Activated CD8-positive, alpha-beta memory T cell treated with anti-CD3 and anti-CD28 coated beads, Interleukin-2, amount 10 ng/mL, durations not matched to agents 7 days and 5 days (primary cell): ENCODE measurements around the gene MAP1LC3A. TPM values are rescaled to one million over a fixed set of nuclear protein-coding genes. Genes with fewer than 3 reads are reported as not detected.
A peak's percentile ranks its signal among the peaks of the same experiment; 100 is the strongest.

Experiments used
- ATAC-seq: fragments of 150-1000 bp; cut with Tn5 transposase; one replicate; pipeline ENCODE4 v1.10.0; 2021; ENCODE audit warnings: moderate library complexity
- CTCF ChIA-PET: fragments of 350-600 bp; sonication (Branson Sonifier 250); formaldehyde crosslinking; loops from one replicate; lab custom pipeline; 2021; ENCODE audit warnings: antibody characterized with exemption; lab: Charles Lee
- DNase-seq: peaks from one replicate; pipeline ENCODE4 v3.0.0-alpha.2; 2020
- H3K27ac Mint-ChIP-seq: one replicate; pipeline ENCODE4 v1.8.0; 2021; ENCODE audit warnings: mild to moderate bottlenecking, mixed read lengths
- H3K27me3 Mint-ChIP-seq: one replicate; pipeline ENCODE4 v1.8.0; 2021; ENCODE audit warnings: mixed read lengths
- H3K36me3 Mint-ChIP-seq: one replicate; pipeline ENCODE4 v1.8.0; 2021; ENCODE audit warnings: mild to moderate bottlenecking, mixed read lengths
- H3K4me1 Mint-ChIP-seq: one replicate; pipeline ENCODE4 v1.8.0; 2021; ENCODE audit warnings: mixed read lengths
- H3K4me3 Mint-ChIP-seq: one replicate; pipeline ENCODE4 v1.8.0; 2021; ENCODE audit warnings: mild to moderate bottlenecking, moderate library complexity, mixed read lengths
- H3K9me3 Mint-ChIP-seq: one replicate; pipeline ENCODE4 v1.8.0; 2022; ENCODE audit warnings: low read depth, mixed read lengths
- total RNA-seq, 2 experiments: library from RNA; stranded (reverse); gene quantifications; one replicate each; pipeline ENCODE4 v1.2.3, GENCODE V29; 2021

Gene MAP1LC3A
- total RNA-seq, 2 experiments from 2014 or later: 4.7 to 5.2 TPM

DNA sequence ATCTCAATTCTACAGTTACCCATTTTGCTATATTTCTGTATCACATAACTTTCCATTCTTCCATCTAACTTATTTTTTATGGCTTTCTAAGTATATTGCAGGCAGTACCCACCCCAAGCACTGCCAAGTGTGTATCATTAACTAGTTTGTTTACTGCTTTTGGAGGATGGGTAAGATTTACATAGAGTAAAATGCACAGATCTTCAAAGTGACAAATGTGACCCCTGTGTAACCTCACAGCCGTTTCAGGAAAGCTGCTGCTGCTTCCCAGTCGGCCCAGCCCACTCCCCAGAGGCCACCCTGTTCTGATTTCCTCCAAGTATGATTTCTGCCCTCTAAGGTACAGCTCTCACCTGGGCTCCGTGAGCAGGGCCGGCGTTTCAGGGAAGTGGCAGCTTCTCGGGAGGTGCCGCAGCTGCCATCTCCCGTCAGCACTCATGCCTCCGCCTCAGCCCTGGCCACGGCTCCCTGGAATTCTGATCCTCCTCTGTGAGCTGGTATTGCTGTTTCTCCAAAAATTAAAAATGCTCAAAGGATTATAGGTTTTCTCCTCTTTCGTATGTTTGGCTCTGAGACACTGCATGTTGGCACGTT, 15.0 kb upstream of the MAP1LC3A start:
- H3K36me3 Mint-ChIP-seq: peaks cover 9% of the 10 kb centered on the region
- H3K27me3 Mint-ChIP-seq: no peaks in the 10 kb centered on the region
- no peak overlapping the region for H3K4me3 Mint-ChIP-seq
- CTCF ChIA-PET: interaction anchor here (1.2 to 2.0 kb wide), 3 partner anchors 13 to 231 kb away, joined by 3 to 10 read pairs (median 4); no protein-coding TSS in a partner anchor
- no peak for DNase-seq
- H3K27ac Mint-ChIP-seq: no peak overlapping the region
- peaks cover 9% of the 10 kb centered on the region for H3K4me1 Mint-ChIP-seq
- no peak for ATAC-seq
- H3K9me3 Mint-ChIP-seq: no peaks in the 10 kb centered on the region

DNA sequence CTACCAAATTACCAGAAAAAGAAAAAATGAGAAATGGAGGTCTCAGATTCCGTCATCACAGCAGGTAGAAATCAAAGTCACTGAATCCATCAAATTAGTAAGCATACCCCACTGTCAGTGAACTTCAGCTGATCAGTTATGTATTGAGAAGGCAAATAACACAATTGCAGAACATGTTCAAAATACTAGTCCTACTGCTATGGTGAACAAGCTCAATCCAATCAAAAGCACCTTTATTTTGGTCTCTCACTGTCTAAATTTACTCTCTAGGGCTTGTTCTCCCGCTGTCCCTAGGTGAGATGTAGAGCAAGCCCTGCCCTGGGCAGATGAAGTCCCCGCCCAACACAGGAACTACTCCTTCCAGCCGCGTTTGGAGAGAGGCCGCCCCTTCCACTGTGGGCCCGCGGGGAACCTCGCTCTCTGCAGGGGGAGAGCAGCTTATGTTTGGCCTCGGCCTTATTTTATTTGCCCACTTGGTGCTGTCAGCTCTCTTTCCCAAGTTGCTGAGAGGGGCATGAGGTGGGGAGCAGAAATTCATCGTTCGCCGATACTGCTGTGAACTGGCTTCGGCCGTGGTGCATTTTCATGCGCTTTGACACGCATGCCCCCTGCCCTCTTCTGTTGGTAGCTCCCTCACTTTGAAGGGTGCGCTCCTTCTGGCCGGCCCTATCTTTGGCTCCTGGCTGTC, 14.3 kb upstream of the MAP1LC3A start:
- Mint-ChIP-seq H3K9me3 (no peaks in the 10 kb centered on the region), H3K27me3 (no peaks in the 10 kb centered on the region), H3K27ac (no peak overlapping the region), H3K4me1 (peaks cover 9% of the 10 kb centered on the region), H3K36me3 (peaks cover 9% of the 10 kb centered on the region), H3K4me3 (no peak overlapping the region)
- DNase-seq (no peak), ATAC-seq (no peak)
- CTCF ChIA-PET: interaction anchor here (1.2 to 2.0 kb wide), 3 partner anchors 159 to 231 kb away, joined by 3 to 10 read pairs (median 4); partner anchors contain the start of gene TP53INP2

DNA sequence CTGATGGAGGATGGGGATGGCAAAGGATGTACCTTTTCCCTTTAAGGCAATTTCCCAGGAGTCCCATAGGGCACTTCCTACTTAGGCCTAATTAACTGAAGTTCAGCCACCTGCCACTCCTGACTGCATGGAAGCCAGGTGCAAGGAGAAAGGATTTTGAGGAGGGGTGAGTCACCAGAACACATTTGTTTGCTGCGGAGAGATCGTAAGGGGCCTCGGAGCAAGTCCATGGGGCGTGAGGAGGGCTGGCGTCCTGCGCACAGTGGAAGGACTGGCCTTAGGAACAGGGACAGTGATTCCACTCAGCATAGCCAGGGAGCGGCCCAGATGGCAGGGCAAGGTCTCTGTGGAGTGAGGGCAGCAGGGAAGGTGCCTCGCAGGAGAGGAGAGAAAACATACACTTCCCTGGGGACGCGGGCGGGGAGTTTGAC, 11.8 kb upstream of the MAP1LC3A start:
- Mint-ChIP-seq H3K36me3 (no peaks in the 10 kb centered on the region), H3K4me3 (no peak overlapping the region), H3K27ac (no peak overlapping the region), H3K4me1 (no peaks in the 10 kb centered on the region), H3K9me3 (no peaks in the 10 kb centered on the region), H3K27me3 (no peaks in the 10 kb centered on the region)
- DNase-seq: no peak
- CTCF ChIA-PET: no interaction called here
- ATAC-seq: no peak

DNA sequence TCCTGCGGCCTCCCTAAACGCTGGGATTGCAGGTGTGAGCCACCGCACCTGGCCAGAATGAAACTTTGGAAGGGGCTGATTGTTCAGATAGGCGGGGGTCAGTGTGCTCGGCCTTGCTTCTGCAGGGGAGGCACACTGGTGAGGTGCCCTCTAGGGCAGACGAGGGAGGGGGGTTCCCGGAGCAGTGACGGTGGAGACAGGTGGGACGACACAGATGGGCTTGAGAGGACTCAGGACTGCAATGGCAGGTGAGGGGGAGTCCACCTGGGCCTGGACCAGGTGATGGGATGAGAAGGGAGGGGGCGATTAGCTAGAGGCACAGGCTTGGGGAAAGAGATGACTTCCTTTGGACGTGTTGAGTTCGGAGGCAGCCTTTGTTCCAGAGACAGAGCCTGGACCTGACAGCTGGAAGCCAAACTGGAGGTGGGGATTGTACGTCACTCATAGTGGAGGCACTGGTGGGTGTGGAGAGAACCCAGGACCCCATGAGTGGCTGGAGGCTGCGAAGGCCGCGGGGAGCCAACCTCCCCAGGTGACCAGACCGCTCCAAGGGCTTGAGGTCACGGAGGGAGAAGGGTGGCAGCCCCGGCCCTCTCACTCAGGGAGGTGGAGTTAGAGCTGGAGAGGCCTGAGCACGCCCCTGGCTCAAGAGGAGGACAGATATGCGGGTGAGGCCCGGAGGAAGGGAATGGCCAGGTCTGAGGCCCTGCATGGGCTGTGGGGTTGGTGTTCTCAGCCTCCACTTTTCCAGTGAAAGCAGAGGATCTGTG, 10.5 kb upstream of the MAP1LC3A start:
- no peaks in the 10 kb centered on the region for H3K36me3 Mint-ChIP-seq
- ATAC-seq (no peak), DNase-seq (no peak)
- no peaks in the 10 kb centered on the region for H3K27me3 Mint-ChIP-seq
- H3K27ac Mint-ChIP-seq: no peak overlapping the region
- H3K4me3 Mint-ChIP-seq: no peak overlapping the region
- CTCF ChIA-PET: no interaction called here
- no peaks in the 10 kb centered on the region for H3K4me1 Mint-ChIP-seq
- H3K9me3 Mint-ChIP-seq: no peaks in the 10 kb centered on the region

DNA sequence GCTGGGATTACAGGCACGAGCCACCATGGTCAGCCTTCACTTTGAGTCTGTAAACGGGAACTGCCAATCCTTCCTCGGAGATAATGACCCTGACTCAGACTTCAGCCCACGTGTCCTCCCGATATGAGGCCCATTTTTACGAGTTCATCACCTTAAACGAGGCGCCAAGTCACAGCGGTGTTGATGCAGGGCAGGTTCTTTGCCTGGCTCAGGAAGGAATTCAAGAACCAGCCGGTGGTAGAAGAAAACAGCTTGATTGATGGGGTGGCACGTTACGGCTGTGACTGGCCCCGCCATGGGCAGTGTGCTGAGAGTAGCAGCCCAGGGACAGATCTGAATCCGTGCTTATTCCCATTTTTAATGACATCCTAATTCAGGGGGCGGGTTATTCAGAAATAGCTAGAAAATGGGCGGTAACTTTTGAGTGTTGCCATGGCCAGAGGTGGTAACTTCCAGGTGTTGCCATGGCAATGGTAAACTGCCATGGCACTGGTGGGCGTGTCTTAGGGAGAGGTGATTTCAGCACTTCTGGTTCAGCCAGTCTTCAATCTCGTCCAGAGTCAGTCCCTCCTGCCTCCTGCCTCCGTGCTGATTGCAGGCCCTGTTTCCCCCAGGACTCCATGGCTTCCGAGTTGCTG, 9.1 kb upstream of the MAP1LC3A start:
- CTCF ChIA-PET: no interaction called here
- no peak for ATAC-seq
- Mint-ChIP-seq H3K4me3 (no peak overlapping the region), H3K27ac (no peak overlapping the region), H3K36me3 (no peaks in the 10 kb centered on the region), H3K9me3 (no peaks in the 10 kb centered on the region), H3K4me1 (no peaks in the 10 kb centered on the region), H3K27me3 (no peaks in the 10 kb centered on the region)
- DNase-seq: no peak

DNA sequence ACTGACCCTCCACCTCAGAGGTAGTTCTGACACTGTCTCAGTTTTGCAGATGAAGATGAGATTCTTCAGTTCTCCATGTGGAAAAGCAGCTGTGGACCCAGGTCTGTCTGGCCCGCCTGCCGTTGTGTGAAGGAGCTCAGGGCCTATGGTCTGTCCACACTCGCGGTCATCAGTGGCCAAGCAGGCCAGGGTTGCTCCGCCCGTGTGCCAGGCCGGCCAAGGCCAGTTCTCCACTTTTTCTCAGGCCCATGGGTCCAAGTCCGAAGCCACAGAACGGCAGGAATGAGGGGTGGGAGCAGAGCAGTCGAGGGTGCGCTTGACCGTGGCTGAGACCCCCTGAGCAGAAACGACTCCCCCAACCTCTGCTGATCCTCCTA, 8.6 kb upstream of the MAP1LC3A start:
- CTCF ChIA-PET: no interaction called here
- Mint-ChIP-seq H3K27me3 (no peaks in the 10 kb centered on the region), H3K4me1 (no peaks in the 10 kb centered on the region), H3K4me3 (no peak overlapping the region), H3K27ac (no peak overlapping the region), H3K9me3 (no peaks in the 10 kb centered on the region), H3K36me3 (no peaks in the 10 kb centered on the region)
- ATAC-seq (no peak), DNase-seq (no peak)

DNA sequence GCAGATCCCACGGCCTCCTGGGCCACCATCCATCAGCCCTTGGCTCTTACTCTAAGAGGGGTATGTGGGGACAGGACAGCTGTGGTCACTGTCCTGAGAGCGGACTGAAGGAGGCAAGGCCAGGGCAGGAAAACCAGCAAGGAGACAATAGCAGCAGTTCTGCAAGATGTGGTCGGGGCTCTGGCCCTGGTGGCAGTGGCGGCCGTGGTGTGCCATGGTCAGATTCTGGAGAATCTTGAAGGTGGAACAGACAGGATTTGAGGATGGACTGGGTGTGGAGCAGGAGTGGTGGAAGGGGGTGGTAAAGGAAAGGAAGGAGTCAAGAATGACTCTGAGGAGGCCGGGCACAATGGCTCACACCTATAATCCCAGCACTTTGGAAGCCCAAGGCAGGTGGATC, 5.9 kb upstream of the MAP1LC3A start:
- ATAC-seq: no peak
- no peak for DNase-seq
- no peak overlapping the region for H3K4me3 Mint-ChIP-seq
- H3K27me3 Mint-ChIP-seq: no peaks in the 10 kb centered on the region
- no peaks in the 10 kb centered on the region for H3K36me3 Mint-ChIP-seq
- CTCF ChIA-PET: no interaction called here
- no peak overlapping the region for H3K27ac Mint-ChIP-seq
- H3K4me1 Mint-ChIP-seq: peaks cover 4% of the 10 kb centered on the region
- no peaks in the 10 kb centered on the region for H3K9me3 Mint-ChIP-seq

DNA sequence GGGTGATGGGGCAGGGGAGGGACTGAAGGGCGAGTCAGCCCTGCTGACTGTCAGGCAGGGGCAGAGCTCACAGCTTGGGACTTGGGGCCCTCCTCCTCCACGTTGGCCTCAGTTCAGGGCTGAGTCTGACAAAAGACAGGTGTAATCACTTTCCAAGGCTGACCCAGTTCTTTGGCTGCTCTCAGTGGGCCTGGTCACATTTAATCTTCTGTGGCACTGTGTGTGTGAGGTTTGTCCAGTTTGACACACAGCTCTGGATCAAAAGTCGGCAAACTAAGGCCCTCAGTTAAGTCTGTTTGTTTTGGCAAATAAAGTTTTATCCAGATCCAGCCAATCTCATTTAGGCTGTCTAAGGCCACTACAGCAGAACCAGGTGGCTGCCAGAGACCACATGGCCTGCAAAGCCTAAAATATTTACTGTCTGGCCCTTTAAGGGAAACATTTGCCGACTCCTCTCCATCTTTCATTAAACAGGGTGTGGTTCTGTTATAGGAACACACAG, 5.1 kb upstream of the MAP1LC3A start:
- Mint-ChIP-seq H3K9me3 (no peaks in the 10 kb centered on the region), H3K36me3 (no peaks in the 10 kb centered on the region), H3K4me1 (peaks cover 9% of the 10 kb centered on the region), H3K4me3 (no peak overlapping the region), H3K27me3 (no peaks in the 10 kb centered on the region), H3K27ac (no peak overlapping the region)
- ATAC-seq (no peak), DNase-seq (no peak)
- CTCF ChIA-PET: interaction anchor here (0.8 kb wide), 1 partner anchor 216 kb away, joined by 3 read pairs; no protein-coding TSS in a partner anchor

DNA sequence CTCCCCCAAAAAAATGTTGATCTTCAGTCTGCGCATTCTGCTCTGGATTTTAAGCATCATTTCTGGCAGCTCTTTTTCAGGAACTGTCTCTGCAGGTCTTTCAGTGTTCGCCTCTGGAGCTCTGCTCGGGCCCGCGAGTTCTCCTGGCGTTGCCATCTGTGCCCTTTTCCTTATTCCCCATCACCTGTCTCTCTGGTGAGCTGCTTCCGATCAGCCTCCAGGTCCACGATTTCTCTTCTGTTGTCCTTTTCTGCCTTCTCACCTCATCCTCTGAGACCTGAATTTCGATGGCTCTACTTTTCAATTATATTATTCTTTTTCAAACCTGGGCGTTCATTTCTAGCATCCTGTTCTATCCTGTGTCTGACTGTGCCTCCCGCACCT, 590 bp upstream of the MAP1LC3A start:
- peak overlapping the region; percentile 83 for H3K27ac Mint-ChIP-seq
- H3K27me3 Mint-ChIP-seq: no peaks in the 10 kb centered on the region
- ATAC-seq: no peak
- peaks cover 9% of the 10 kb centered on the region for H3K4me1 Mint-ChIP-seq
- DNase-seq: no peak
- CTCF ChIA-PET: interaction anchor here (1.0 to 1.9 kb wide), 6 partner anchors 9 to 367 kb away, joined by 3 to 10 read pairs (median 3); partner anchors contain the start of gene PIGU
- peak overlapping the region; percentile 78 for H3K4me3 Mint-ChIP-seq
- H3K9me3 Mint-ChIP-seq: no peaks in the 10 kb centered on the region
- no peaks in the 10 kb centered on the region for H3K36me3 Mint-ChIP-seq

DNA sequence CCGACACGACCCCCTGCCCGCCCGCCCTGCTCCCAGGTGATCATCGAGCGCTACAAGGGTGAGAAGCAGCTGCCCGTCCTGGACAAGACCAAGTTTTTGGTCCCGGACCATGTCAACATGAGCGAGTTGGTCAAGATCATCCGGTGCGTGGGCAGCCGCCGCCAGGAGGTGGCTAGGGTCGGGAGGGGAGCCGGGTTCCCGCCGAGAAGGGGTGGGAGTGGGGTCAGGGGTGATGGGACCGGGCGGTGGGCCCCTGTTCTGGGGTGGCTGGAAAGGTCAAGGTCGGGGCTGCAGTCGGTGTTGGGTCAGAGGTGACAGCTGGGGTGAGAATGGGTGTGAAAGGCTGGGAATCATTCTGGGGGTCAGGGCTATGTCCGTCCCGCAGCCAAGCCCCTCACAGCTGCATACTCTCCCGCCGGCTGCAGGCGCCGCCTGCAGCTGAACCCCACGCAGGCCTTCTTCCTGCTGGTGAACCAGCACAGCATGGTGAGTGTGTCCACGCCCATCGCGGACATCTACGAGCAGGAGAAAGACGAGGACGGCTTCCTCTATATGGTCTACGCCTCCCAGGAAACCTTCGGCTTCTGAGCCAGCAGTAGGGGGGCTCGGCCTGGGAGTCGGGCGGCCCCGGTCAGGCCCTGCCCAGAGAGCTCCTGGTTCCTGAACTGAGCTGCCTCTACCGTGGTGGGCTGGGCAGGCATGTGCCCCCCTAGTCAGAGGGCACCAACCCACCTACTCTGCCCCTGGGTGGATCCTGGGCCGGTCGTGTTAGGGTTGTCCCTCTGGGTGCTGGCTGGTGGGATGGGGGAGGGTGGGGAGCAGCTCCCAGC, 1.0 kb downstream of the MAP1LC3A start:
- Mint-ChIP-seq H3K4me3 (peak overlapping the region; percentile 57), H3K9me3 (no peaks in the 10 kb centered on the region), H3K27me3 (no peaks in the 10 kb centered on the region), H3K27ac (peak overlapping the region; percentile 36), H3K36me3 (no peaks in the 10 kb centered on the region), H3K4me1 (peaks cover 9% of the 10 kb centered on the region)
- CTCF ChIA-PET: interaction anchor here (0.8 to 1.9 kb wide), 3 partner anchors 148 to 369 kb away, joined by 3 to 7 read pairs (median 3); no protein-coding TSS in a partner anchor
- ATAC-seq (no peak), DNase-seq (no peak)

DNA sequence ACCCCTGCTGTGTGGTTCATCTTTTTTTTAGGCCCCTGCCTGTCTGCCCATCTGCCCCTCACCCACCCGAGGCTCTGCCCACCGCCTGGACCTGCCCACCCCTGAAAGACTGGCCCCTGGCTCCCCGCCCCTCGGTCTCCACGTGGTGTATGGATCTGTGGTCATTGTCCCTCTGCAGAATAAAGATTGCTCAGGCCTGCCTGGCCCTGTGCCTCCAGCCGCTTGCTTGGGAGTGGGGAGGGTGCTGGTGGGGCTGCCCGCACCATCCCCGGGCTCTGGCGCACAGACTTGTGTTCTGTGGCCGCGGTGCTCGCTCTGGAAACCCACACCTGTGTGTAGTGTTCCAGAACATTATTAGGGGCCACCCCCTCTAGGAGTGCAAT, 1.6 kb downstream of the MAP1LC3A start:
- Mint-ChIP-seq H3K4me3 (no peak overlapping the region), H3K27ac (no peak overlapping the region), H3K4me1 (peaks cover 9% of the 10 kb centered on the region), H3K36me3 (no peaks in the 10 kb centered on the region), H3K9me3 (no peaks in the 10 kb centered on the region), H3K27me3 (no peaks in the 10 kb centered on the region)
- ATAC-seq (no peak), DNase-seq (no peak)
- CTCF ChIA-PET: no interaction called here

DNA sequence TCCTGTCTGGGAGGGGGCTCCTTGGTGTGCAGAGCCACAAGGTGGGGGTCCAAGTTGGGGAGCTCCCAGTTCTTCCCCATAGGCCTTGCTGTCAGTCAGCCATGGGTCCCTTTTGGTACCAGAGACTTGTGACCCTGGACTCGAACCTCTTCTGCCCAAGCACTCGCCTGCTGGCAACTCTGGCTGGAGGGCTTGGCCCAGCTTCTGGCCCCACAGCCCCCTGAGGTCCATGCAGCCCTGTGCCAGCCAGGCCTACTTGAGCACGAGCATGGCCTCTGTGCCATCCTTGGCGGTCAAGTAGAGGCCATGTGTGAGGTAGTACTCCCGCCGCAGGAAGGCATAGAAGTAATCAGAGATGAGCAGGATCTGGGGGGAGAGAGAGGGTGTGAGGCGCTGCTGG, 2.1 kb downstream of the MAP1LC3A start:
- ATAC-seq (no peak), DNase-seq (no peak)
- CTCF ChIA-PET: no interaction called here
- Mint-ChIP-seq H3K36me3 (no peaks in the 10 kb centered on the region), H3K9me3 (no peaks in the 10 kb centered on the region), H3K27ac (no peak overlapping the region), H3K4me3 (no peak overlapping the region), H3K4me1 (peaks cover 9% of the 10 kb centered on the region), H3K27me3 (no peaks in the 10 kb centered on the region)
